Nephron progenitor cell (in vitro differentiated cells): Measurements from ENCODE around the gene CDH22.

Source experiments
- DNase-seq: peaks from one replicate; pipeline ENCODE4 v3.0.0; 2021
- H3K27ac Mint-ChIP-seq: 2 replicates; pipeline ENCODE4 v1.8.0; 2021; ENCODE audit warnings: mild to moderate bottlenecking, moderate library complexity, mixed read lengths
- H3K27me3 Mint-ChIP-seq: 2 replicates; pipeline ENCODE4 v1.8.0; 2021; ENCODE audit warnings: mild to moderate bottlenecking, low read depth, mixed read lengths; ENCODE audit not compliant: poor library complexity
- H3K36me3 Mint-ChIP-seq: 2 replicates; pipeline ENCODE4 v1.8.0; 2021; ENCODE audit warnings: low read depth, mixed read lengths
- H3K4me1 Mint-ChIP-seq: 2 replicates; pipeline ENCODE4 v1.8.0; 2021; ENCODE audit warnings: mixed read lengths
- H3K4me3 Mint-ChIP-seq: 2 replicates; pipeline ENCODE4 v1.8.0; 2021; ENCODE audit warnings: mild to moderate bottlenecking, moderate library complexity, mixed read lengths
- H3K9me3 Mint-ChIP-seq: 2 replicates; pipeline ENCODE4 v1.8.0; 2021; ENCODE audit warnings: mild to moderate bottlenecking, moderate library complexity, mixed read lengths
- CTCF ChIP-seq: fragments of 200-600 bp; sonication (generic); IDR thresholded peaks from 2 replicates; pipeline ENCODE4 v1.5.0; 2021; ENCODE audit warnings: antibody characterized with exemption

Gene CDH22

GRCh38 chr20:46173652-46174468, 134.4 kb downstream of the CDH22 start:
- Mint-ChIP-seq H3K4me3 (no peak overlapping the region), H3K27ac (no peak overlapping the region), H3K36me3 (no peaks in the 10 kb centered on the region), H3K9me3 (no peaks in the 10 kb centered on the region), H3K27me3 (peaks cover 83% of the 10 kb centered on the region), H3K4me1 (peaks cover 32% of the 10 kb centered on the region)
- DNase-seq = no peak
- TF ChIP-seq CTCF = no peak

- H3K4me3 Mint-ChIP-seq = no peak overlapping the region
- no peak for TF ChIP-seq CTCF
- peaks cover 85% of the 10 kb centered on the region for H3K27me3 Mint-ChIP-seq
Observed at GRCh38 chr20:46172961-46173536, 135.2 kb downstream of the CDH22 start.

GRCh38 chr20:46172455-46172854, 135.8 kb downstream of the CDH22 start:
- H3K36me3 Mint-ChIP-seq = no peaks in the 10 kb centered on the region
- peaks cover 21% of the 10 kb centered on the region for H3K4me1 Mint-ChIP-seq
- no peak for DNase-seq
- H3K9me3 Mint-ChIP-seq = no peaks in the 10 kb centered on the region
- H3K27ac Mint-ChIP-seq = no peak overlapping the region
- no peak overlapping the region for H3K4me3 Mint-ChIP-seq
- peaks cover 88% of the 10 kb centered on the region for H3K27me3 Mint-ChIP-seq
- TF ChIP-seq CTCF = no peak

More at GRCh38 chr20:46172961-46173536, 135.2 kb downstream of the CDH22 start:
- Mint-ChIP-seq H3K9me3 (no peaks in the 10 kb centered on the region), H3K27ac (no peak overlapping the region), H3K4me1 (peaks cover 26% of the 10 kb centered on the region), H3K36me3 (no peaks in the 10 kb centered on the region)
- no peak for DNase-seq

GRCh38 chr20:46171909-46172308, 136.4 kb downstream of the CDH22 start:
- DNase-seq = no peak
- Mint-ChIP-seq H3K36me3 (no peaks in the 10 kb centered on the region), H3K27ac (no peak overlapping the region), H3K4me1 (peaks cover 21% of the 10 kb centered on the region), H3K27me3 (peaks cover 85% of the 10 kb centered on the region), H3K9me3 (no peaks in the 10 kb centered on the region), H3K4me3 (no peak overlapping the region)
- no peak for TF ChIP-seq CTCF

GRCh38 chr20:46171476-46171875, 136.8 kb downstream of the CDH22 start:
- Mint-ChIP-seq H3K4me3 (no peak overlapping the region), H3K27me3 (peaks cover 86% of the 10 kb centered on the region), H3K9me3 (no peaks in the 10 kb centered on the region), H3K36me3 (no peaks in the 10 kb centered on the region), H3K4me1 (peaks cover 19% of the 10 kb centered on the region), H3K27ac (no peak overlapping the region)
- DNase-seq = no peak
- no peak for TF ChIP-seq CTCF
